GM18498 (cell line): ENCODE results near the gene ARID1B.
"Not testable (repeated sequence)": the region's sequence is repeated elsewhere in the genome, so short reads cannot be mapped to it uniquely, and the experiment has no call there.

Source experiments
- ATAC-seq: cut with Tn5 transposase; IDR thresholded peaks from one replicate; pipeline ENCODE4 v1.9.1; 2021; ENCODE audit warnings: mild to moderate bottlenecking, moderate library complexity; ENCODE audit not compliant: unreplicated experiment

ARID1B gene

DNA sequence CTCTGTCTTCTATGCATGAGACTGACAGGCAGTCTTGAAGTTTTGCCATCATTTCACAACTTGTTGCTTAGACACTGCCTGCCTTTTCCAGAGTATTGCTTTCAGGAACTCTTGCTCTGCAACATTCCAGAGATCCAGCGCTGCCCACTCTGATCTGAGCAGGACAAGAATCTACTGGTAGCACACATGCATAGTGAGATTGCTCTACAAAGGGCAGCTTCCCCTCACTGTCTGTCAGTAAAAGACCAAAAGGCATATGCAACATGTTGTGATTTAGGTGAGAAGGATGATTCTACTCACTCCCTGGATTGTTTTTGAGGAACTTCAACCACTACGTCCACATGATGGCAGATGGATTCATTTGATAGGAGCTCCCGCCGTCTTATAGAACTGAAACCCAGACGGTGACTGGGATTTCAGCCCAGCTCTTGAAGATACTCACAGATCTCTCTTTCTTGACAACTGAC is 259.1 kb downstream of the ARID1B start:
- ATAC-seq, result no peak

DNA sequence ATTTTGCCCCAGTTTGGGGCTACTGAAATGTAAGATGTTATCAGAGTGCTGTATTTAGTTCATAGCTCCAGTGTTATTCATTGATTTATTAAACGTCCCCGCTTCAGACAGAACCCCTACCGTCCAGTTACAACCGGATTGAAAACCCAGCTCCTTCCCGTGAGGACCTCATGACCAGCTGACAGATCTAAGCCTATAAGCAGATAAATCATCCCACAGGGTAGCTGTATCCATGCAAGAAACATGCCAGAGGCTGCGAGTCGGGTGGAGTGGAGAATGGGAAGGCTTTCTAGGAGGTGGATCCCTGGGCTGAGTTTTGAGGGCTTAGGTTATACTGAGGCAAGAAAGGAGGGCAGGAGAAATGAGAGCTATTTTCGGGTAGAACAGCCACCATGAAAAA is 260.0 kb downstream of the ARID1B start:
- ATAC-seq, result no peak

DNA sequence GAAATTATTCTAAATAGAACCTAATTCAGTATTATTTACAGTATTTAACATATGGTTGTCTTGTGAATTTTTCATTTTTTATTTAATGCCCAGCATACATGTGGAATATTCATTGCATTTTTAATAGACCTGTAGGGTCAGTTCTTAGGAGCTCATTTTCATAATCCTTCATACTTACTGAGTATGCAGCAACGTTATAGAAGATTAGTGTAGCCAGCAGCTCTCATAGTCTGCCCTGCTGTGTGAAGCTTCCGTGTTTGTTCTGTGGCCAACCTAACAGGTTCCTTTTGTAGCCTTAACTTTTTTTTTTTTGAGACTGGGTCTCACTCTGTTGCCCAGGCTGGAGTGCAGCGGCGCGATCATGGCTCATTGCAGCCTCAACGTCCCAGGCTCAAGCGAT is 261.4 kb downstream of the ARID1B start:
- no peak for ATAC-seq

DNA sequence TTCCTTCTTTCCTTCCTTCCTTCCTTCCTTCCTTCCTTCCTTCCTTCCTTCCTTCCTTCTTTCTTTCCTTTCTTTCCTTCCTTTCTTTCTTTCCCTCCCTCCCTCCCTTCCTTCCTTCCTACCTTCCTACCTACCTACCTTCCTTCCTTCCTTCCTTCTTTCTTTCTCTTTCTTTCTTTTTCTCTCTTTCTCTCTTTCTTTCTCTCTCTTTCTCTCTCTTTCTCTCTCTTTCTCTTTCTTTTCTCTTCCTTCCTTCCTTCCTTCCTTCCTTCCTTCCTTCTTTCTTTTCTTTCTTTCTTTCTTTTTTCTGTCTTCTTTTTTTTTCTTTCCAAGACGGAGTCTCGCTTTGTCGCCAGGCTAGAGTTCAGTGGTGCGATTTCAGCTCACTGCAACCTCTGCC is 262.5 kb downstream of the ARID1B start:
- ATAC-seq, result not testable (repeated sequence)

GRCh38 chr6:157040191-157040590 is 263.0 kb downstream of the ARID1B start:
- no peak for ATAC-seq

DNA sequence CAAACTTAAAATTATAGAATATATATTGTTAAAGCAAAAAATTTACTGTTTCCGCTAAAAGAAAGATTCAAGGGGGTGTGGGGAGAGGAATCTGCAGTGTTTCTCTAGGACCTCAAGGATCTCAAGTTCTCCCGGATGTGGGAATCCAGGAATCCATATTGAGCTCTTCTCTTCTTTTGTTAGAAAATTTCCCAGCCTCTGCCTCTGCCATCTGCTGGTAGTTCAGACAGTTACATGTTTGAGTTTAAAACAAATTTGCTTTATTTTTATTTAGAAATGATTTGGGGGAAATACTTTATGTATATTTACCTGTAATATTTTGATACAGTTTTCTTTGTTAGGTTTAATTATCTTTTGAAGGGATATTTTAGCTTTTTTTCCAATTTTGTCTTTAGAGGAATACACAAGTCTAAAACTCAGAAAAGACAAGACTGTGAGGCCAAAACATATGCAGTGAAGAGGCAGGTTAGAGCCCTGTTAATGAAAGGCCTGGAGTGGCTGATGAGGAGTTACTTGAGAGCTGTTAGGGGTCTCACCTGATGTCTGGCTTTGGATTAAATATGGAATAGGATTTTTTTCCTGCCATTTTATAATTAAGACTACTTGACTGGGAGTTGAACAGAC is 268.8 kb downstream of the ARID1B start:
- ATAC-seq, result no peak

- ATAC-seq, result no peak
These were observed 269.6 kb downstream of the ARID1B start for GRCh38 chr6:157046776-157047175.

- no peak for ATAC-seq
These were observed 270.1 kb downstream of the ARID1B start for GRCh38 chr6:157047328-157047727.

GRCh38 chr6:157047951-157048350 is 270.8 kb downstream of the ARID1B start:
- no peak for ATAC-seq

- no peak for ATAC-seq
These were observed 272.0 kb downstream of the ARID1B start for GRCh38 chr6:157049133-157049532.

DNA sequence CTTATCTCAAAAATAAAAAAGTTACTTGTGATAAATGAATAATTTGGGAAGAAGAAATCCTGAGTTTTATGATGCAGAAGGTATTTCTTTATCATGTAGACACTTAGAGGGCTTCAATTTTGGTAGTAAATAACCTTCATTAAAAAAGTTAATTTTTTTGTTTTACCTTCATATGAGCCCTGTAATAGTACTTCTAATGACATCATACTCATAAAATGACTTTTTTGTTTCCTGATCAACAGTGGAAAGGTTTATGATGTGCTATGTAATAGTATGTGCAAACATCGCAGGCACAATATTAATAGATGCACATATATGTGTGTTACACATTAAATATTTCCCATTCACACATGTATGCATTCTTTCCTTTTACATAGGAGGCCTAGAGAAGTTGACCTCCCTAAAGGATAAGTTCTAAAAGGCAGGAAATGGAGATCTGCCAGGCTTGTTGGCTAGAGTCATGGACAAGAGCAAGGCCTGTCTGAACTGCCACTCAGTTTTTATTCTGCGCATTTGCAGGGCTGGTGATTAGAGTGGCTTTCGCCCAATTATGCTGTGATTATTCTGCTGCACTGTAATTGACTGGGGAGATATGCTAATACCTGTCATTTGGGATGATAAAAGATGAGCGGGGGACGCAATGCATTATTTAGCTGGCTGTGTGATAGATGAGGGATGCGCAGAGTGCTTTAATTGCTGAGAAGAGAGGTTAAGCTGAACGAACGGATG is 273.5 kb downstream of the ARID1B start:
- no peak for ATAC-seq

- peak; percentile 60 for ATAC-seq
These were observed 277.4 kb downstream of the ARID1B start for GRCh38 chr6:157054531-157054979.

GRCh38 chr6:157055863-157056262 is 278.7 kb downstream of the ARID1B start:
- no peak for ATAC-seq

DNA sequence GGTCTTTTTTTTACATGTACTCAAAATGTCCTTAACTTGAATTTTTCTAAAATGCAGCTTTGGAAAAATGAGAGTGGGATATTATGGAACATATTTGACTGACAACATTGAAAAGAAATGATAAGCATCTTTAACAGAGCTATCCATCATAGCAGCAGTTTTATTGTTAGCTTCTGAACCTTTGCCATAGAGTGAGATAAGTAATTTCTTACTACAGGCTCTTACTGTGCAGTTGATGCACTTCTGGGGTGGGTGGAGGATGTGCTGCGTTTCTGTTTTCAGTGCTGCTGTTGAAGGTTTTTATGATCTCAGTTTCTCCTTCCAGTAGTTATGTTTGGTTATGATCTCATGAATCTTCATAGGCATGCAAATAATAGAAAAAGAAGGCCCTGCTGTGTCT is 279.1 kb downstream of the ARID1B start:
- ATAC-seq, result peak; percentile 65

DNA sequence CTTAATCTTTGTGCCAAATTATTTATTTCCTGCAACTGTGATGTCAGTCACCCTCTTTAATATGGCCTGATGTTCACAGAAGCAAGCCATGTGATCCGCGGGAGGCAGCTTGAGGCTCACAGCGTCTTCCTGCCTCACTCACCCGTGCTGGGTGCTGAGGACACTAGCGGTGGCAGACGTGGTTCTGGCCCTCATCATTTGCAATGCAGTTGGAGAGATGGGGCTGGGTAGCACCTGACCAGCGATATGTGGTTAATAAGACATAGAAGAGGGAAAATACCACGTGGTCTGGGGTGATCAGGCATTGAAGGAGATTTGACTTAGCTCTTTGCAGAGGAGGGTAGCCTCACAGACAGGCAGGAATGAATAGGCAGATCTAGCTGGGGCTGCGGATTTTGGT is 281.4 kb downstream of the ARID1B start:
- ATAC-seq, result peak; percentile 51

GRCh38 chr6:157059781-157060180 is 282.6 kb downstream of the ARID1B start:
- ATAC-seq, result no peak

DNA sequence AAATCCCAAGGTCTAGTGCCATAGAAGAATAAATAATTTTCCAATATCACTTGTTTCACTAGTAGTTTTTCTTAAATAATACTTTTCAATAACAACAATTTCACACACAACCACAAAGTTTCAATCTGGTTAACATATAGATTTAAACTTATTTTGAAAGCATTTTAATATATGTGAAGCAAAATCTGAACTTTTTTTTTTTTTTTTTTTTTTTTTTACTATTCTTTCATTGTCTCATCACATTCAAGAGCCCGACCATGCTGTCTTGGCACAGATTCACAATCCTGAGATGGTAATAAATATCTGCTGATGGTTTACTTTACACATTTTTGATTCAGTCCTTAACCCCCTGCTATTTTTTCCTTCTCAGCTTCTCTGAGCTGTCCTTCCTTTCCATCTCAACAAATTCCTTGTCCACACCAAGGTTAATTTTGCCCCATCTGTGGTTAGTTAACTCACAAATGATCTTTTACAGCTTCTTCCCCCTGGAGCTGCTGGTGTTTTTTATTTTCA is 283.3 kb downstream of the ARID1B start:
- no peak for ATAC-seq

- ATAC-seq, result no peak
These were observed 284.8 kb downstream of the ARID1B start for GRCh38 chr6:157061770-157062594.

DNA sequence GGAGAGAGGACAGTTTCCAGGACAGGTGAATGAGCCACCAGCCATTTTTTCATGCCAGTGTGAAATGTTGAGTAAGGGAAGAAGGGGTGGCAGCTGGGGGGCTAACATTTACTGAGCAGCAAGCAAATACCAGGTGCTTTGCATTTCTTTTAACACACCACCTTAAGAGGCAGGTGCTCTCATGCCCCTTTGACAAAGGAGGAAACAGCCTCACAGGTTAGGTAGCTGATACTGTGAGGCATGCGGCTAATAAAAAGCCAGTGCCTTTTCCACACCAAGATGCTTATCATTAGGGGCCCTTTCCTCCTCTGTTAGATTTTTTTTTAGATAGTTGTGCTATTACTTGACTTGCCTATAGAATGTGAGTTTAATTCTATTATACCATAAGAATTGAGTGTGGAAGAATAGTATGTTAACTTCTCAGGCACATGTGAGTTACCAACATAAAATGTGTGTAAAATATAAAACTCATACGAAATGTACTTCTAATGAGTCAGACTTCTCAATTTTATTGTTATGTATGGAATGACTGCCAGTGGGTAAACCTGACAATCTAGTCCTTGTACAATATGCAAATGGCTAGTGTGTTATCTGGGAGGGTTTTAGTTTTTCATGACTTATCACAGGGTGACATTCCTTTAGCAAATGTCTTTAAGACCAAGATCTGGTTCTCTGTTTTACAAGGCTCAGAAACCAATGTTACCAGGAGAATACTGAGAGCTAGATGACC is 286.2 kb downstream of the ARID1B start:
- no peak for ATAC-seq

- ATAC-seq, result no peak
These were observed 286.7 kb downstream of the ARID1B start for GRCh38 chr6:157063923-157064322.

DNA sequence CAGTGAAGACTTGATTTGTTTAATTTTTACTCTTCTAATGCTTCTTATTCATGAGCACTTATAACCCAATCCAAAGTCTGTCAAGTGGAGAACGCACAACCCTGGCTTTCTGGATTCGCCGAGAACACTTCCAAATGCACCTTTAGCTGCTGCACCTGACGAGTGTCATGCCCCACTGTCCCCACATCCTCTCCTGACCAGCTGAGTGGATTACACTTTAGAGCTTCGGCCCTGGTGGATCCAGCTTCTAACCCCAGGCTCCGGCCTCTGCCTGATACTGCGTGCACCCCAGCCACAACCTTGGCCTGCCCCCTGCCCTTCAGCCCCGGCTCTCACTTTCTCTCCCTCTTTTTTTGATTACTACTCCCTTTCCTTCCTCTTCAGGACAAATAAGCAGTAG is 287.3 kb downstream of the ARID1B start:
- ATAC-seq, result no peak
